Peyer's patch (tissue), 4 donors: ENCODE results near the gene ENO1. TPM values are rescaled to one million over a fixed set of nuclear protein-coding genes. Genes with fewer than 3 reads are reported as not detected.

Experiments used
- DNase-seq, 3 donors: peaks; one replicate each; pipeline ENCODE4 v3.0.0-alpha.2; 2017 to 2019
- H3K27ac ChIP-seq, 4 donors: fragments of 200-600 bp; sonication (generic); one replicate each; pipeline ENCODE4 v1.5.1; 2016 to 2019
- H3K27me3 ChIP-seq, 2 donors: fragments of 200-600 bp; sonication (generic); one replicate each; pipeline ENCODE4 v1.5.1; 2019
- H3K36me3 ChIP-seq, 3 donors: fragments of 200-600 bp; sonication (generic); one replicate each; pipeline ENCODE4 v1.5.1; 2016 to 2019
- H3K4me1 ChIP-seq, 4 donors: fragments of 200-600 bp; sonication (generic); one replicate each; pipeline ENCODE4 v1.5.1; 2016 to 2019
- H3K4me3 ChIP-seq, 4 donors: fragments of 200-600 bp; sonication (generic); 1 replicate in 3 of 4; 2 replicates in 1 of 4; pipeline ENCODE4 v1.5.1; 2016 to 2019; ENCODE audit warnings: mild to moderate bottlenecking in 1 of 4
- H3K9me3 ChIP-seq, 4 donors: fragments of 200-600 bp; sonication (generic); one replicate each; pipeline ENCODE4 v1.5.1; 2016 to 2019; ENCODE audit warnings: mild to moderate bottlenecking in 1 of 4
- POLR2A ChIP-seq, 2 donors: fragments of 450-650 bp; IDR thresholded peaks; one replicate each; pipeline ENCODE4 v1.5.1; 2017; ENCODE audit warnings: antibody characterized with exemption in 2 of 2, mild to moderate bottlenecking in 2 of 2, moderate library complexity in 2 of 2
- total RNA-seq, 4 donors: library from RNA; depleted of rRNA; stranded (reverse); fragments of >200 nt; gene quantifications; one replicate each; pipeline ENCODE4 v1.1.0, GENCODE V29; 2016
- TF ChIP-seq, protein P1 (sequence below), 6 experiments: fragments of 450-650 bp in 4 of 6; fragments of 200-600 bp in 2 of 6; sonication (generic) in 1 of 6; IDR thresholded peaks; one replicate each; pipeline ENCODE4 v1.5.1; 2017 to 2019; ENCODE audit warnings: antibody characterized with exemption in 6 of 6, mild to moderate bottlenecking in 3 of 6, moderate library complexity in 1 of 6

Gene ENO1
- total RNA-seq, 4 donors from 2014 or later, result 355 to 547 (median 484) TPM

DNA sequence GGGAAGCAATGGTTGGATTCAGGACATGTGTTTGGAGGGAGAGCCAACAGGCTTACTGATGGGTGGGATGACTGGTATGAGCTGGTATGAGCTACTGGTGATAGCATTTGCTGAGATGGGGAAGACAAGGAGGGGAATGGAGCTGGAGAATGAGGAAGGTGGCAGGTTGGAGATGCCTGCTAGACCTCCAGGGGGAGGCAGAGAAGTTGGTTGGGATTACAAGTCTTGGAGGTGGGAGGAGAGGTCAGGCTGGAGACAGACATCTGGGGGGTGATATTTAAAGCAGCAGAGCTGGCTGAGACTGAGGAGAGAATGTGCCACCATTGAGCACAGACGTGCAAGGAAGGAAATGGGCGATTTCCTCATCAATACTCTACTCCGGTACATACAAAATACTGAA lies 31.8 kb upstream of the ENO1 start:
- no peaks in the 10 kb centered on the region for H3K9me3 ChIP-seq
- TF ChIP-seq, protein P1, sequence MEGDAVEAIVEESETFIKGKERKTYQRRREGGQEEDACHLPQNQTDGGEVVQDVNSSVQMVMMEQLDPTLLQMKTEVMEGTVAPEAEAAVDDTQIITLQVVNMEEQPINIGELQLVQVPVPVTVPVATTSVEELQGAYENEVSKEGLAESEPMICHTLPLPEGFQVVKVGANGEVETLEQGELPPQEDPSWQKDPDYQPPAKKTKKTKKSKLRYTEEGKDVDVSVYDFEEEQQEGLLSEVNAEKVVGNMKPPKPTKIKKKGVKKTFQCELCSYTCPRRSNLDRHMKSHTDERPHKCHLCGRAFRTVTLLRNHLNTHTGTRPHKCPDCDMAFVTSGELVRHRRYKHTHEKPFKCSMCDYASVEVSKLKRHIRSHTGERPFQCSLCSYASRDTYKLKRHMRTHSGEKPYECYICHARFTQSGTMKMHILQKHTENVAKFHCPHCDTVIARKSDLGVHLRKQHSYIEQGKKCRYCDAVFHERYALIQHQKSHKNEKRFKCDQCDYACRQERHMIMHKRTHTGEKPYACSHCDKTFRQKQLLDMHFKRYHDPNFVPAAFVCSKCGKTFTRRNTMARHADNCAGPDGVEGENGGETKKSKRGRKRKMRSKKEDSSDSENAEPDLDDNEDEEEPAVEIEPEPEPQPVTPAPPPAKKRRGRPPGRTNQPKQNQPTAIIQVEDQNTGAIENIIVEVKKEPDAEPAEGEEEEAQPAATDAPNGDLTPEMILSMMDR (IDR thresholded peaks at IDR 0.05), result no peak
- no peak for TF ChIP-seq POLR2A (IDR thresholded peaks at IDR 0.05)
- no peak overlapping the region for H3K4me3 ChIP-seq
- H3K27ac ChIP-seq, result no peak overlapping the region
- no peaks in the 10 kb centered on the region for H3K36me3 ChIP-seq
- no peak for DNase-seq
- H3K4me1 ChIP-seq, result no peaks in the 10 kb centered on the region
- H3K27me3 ChIP-seq, result no peaks in the 10 kb centered on the region

DNA sequence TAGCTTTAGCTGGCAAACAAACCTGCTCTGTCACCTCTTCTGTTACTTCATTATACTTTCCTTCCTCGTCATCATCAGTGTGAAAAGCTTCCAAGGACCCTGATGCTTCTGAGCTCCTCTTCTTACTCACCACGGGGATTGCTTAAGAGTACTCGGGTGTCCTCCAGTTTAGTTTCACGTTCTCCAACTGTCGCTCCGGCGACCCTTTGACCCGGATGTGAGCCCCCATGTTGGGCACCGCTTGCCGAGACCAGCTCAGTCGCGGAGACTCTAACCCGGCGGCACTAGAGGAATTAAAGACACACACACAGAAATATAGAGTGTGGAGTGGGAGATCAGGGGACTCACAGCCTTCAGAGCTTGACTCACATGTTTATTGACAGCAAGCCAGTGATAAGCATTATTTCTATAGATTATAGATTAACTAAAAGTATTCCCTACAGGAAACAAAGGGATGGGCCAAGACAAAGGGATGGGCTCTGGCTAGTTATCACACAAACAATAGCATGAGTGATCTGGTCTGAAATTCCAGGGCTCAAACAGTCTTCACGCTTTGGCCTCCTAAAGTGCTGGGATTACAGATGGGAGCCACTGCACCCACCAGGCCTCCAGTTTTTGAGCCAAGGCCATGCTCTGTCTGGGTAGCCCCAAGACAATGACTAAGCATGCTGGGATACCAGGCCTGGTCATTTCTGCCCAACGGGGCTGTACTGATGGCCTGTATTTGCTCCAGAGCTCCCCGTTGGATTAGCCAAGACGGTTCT lies 30.1 kb upstream of the ENO1 start:
- no peaks in the 10 kb centered on the region for H3K27me3 ChIP-seq
- H3K27ac ChIP-seq, result no peak overlapping the region
- no peak for DNase-seq
- H3K4me1 ChIP-seq, result no peaks in the 10 kb centered on the region
- H3K4me3 ChIP-seq, result no peak overlapping the region
- H3K36me3 ChIP-seq, result no peaks in the 10 kb centered on the region
- TF ChIP-seq POLR2A (IDR thresholded peaks at IDR 0.05), result no peak
- TF ChIP-seq, protein P1 (IDR thresholded peaks at IDR 0.05), result no peak
- no peaks in the 10 kb centered on the region for H3K9me3 ChIP-seq

DNA sequence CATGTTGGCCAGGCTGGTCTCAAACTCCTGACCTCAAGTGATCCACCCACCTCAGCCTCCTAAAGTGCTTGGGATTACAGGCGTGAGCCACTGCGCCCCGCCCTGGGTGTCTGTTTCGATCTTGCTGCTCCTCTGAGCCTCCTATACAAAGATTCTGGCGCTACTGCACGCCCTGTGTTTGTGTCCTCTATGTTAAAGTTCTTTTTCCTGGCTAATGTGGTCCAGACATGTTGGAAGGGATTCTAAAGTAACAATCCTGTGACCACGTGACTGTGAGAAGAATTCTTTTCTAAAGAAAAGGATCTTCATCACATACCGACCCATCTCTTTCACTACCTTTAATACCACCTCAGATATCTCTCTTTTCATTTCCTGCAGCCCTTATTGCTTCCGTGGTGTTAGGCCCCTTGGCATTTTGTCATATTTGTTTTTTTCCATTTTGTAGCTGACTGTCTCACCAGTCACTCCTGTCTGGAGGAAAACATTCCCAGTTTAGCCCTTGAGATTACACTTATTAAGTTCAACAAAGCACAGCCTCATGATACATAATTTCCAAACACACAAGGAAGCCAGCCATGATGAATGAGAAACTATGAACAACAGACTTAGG lies 27.2 kb upstream of the ENO1 start:
- no peak for DNase-seq
- no peaks in the 10 kb centered on the region for H3K27me3 ChIP-seq
- no peaks in the 10 kb centered on the region for H3K36me3 ChIP-seq
- H3K4me1 ChIP-seq, result no peaks in the 10 kb centered on the region
- TF ChIP-seq, protein P1 (IDR thresholded peaks at IDR 0.05), result no peak
- no peak for TF ChIP-seq POLR2A (IDR thresholded peaks at IDR 0.05)
- no peak overlapping the region for H3K27ac ChIP-seq
- no peaks in the 10 kb centered on the region for H3K9me3 ChIP-seq
- H3K4me3 ChIP-seq, result no peak overlapping the region

DNA sequence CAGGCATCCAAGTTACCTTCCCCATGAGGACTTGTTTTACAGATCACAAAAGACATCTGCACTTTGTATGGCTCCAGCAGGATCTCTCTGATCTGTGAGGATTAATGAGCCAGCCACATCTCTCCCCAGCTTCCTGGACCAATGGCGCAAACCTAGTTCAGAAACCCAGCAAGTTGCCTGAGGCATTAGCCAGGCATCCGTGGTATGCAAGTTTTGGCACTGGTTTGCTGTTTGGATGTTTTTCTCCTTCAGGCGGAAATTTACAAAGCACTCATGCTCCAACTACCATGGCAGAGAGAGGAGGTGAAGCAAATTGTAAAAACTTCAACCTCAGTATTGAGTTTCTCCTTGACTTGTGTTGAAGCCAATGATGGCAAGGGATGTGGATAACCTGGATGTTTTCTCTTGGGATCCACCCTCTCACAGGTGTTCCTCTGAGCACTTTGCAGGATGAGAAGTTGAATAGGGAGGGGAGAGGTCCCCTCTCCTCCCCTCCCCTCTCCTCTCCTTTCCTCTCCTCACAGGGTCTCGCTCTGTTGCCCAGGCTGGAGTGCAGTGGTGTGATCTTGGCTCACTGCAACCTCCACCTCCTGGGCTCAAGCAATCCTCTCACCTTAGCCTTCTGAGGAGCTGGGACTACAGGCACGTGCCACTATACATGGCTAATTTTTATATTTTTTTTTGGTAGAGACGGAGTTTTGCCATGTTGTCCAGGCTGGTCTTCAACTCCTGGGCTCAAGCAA lies 25.6 kb upstream of the ENO1 start:
- TF ChIP-seq, protein P1 (IDR thresholded peaks at IDR 0.05), result no peak
- no peak for TF ChIP-seq POLR2A (IDR thresholded peaks at IDR 0.05)
- H3K27me3 ChIP-seq, result no peaks in the 10 kb centered on the region
- H3K36me3 ChIP-seq, result no peaks in the 10 kb centered on the region
- peak in 1 of 3 donors; percentile 51 for DNase-seq
- no peaks in the 10 kb centered on the region for H3K9me3 ChIP-seq
- peaks cover 0 to 4% (median 0%) of the 10 kb centered on the region in 4 donors for H3K4me1 ChIP-seq
- H3K4me3 ChIP-seq, result no peak overlapping the region
- no peak overlapping the region for H3K27ac ChIP-seq

DNA sequence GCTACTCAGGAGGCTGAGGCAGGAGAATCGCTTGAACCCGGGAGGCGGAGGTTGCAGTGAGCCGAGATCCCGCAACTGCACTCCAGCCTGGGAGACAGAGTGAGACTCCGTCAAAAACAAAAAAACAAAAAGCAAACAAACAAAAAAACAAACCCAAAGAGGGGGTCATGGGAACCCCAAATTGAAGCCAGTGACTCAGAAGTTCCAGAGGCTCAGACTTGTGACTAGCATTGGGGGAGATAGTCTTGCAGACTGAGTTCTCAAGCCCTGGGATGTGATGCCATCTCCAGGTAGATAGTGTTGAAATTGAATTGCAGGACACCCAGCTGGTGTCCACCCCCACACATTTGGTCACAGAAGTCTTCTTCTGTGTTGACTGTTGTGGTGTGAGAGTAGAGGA lies 24.9 kb upstream of the ENO1 start:
- peaks cover 0 to 4% (median 0%) of the 10 kb centered on the region in 4 donors for H3K4me1 ChIP-seq
- TF ChIP-seq, protein P1 (IDR thresholded peaks at IDR 0.05), result no peak
- no peak for TF ChIP-seq POLR2A (IDR thresholded peaks at IDR 0.05)
- H3K36me3 ChIP-seq, result no peaks in the 10 kb centered on the region
- no peak overlapping the region for H3K4me3 ChIP-seq
- no peak overlapping the region for H3K27ac ChIP-seq
- H3K27me3 ChIP-seq, result no peaks in the 10 kb centered on the region
- DNase-seq, result no peak
- no peaks in the 10 kb centered on the region for H3K9me3 ChIP-seq
